Loucy (cell line): ENCODE data around the gene FCAMR.

ENCODE experiments used
- CTCF ChIP-seq: fragments of 200-600 bp; sonication (generic); conservative IDR thresholded peaks from 2 replicates; pipeline ENCODE4 v1.5.1; 2014; ENCODE audit warnings: mild to moderate bottlenecking, antibody characterized with exemption, low read length
- EZH2phosphoT487 ChIP-seq: fragments of 200-600 bp; IDR thresholded peaks from 2 replicates; pipeline ENCODE4 v1.6.1; 2018; ENCODE audit warnings: antibody characterized with exemption, mild to moderate bottlenecking, moderate library complexity, borderline replicate concordance

GRCh38 chr1:206923009-206923960 is 47.0 kb downstream of the FCAMR start:
- TF ChIP-seq CTCF (no peak), EZH2phosphoT487 (no peak)
